T-helper 2 cell treated with Interferon-gamma antibody and Interleukin-4, amounts not matched to agents 5 μg/mL and 100 μg/mL, for 36 hours (primary cell): ENCODE measurements around the gene SLC9C1.

Experiments used
- DNase-seq: peaks from one replicate; pipeline ENCODE4 v3.0.0; 2021; ENCODE audit warnings: low spot score
- H3K27ac Mint-ChIP-seq: one replicate; pipeline ENCODE4 v1.8.0; 2021; ENCODE audit warnings: mild to moderate bottlenecking, mixed read lengths
- H3K27me3 Mint-ChIP-seq: one replicate; pipeline ENCODE4 v1.8.0; 2021; ENCODE audit warnings: low read depth, mixed read lengths
- H3K36me3 Mint-ChIP-seq: one replicate; pipeline ENCODE4 v1.8.0; 2021; ENCODE audit warnings: low read depth, mixed read lengths
- H3K4me1 Mint-ChIP-seq: one replicate; pipeline ENCODE4 v1.8.0; 2021; ENCODE audit warnings: low read depth, mixed read lengths
- H3K4me3 Mint-ChIP-seq: one replicate; pipeline ENCODE4 v1.8.0; 2022; ENCODE audit warnings: mild to moderate bottlenecking, moderate library complexity, mixed read lengths
- H3K9me3 Mint-ChIP-seq: one replicate; pipeline ENCODE4 v1.8.0; 2021; ENCODE audit warnings: mixed read lengths

SLC9C1 gene

GRCh38 chr3:112111785-112112402 lies 182.1 kb downstream of the SLC9C1 start:
- no peaks in the 10 kb centered on the region for H3K9me3 Mint-ChIP-seq
- H3K4me3 Mint-ChIP-seq, result no peak overlapping the region
- no peak overlapping the region for H3K27ac Mint-ChIP-seq
- H3K27me3 Mint-ChIP-seq, result no peaks in the 10 kb centered on the region
- H3K4me1 Mint-ChIP-seq, result peaks cover 16% of the 10 kb centered on the region
- peaks cover 15% of the 10 kb centered on the region for H3K36me3 Mint-ChIP-seq
- DNase-seq, result peak; percentile 46

GRCh38 chr3:112109322-112109721 lies 184.7 kb downstream of the SLC9C1 start:
- no peak overlapping the region for H3K4me3 Mint-ChIP-seq

GRCh38 chr3:112104774-112105173 lies 189.2 kb downstream of the SLC9C1 start:
- Mint-ChIP-seq H3K9me3 (no peaks in the 10 kb centered on the region), H3K27ac (no peak overlapping the region), H3K4me3 (no peak overlapping the region), H3K27me3 (no peaks in the 10 kb centered on the region), H3K4me1 (peaks cover 4% of the 10 kb centered on the region), H3K36me3 (peaks cover 6% of the 10 kb centered on the region)
- DNase-seq, result no peak

More at GRCh38 chr3:112109322-112109721, 184.7 kb downstream of the SLC9C1 start:
- no peak for DNase-seq
- Mint-ChIP-seq H3K9me3 (no peaks in the 10 kb centered on the region), H3K27me3 (no peaks in the 10 kb centered on the region), H3K4me1 (peaks cover 11% of the 10 kb centered on the region), H3K36me3 (peaks cover 8% of the 10 kb centered on the region), H3K27ac (no peak overlapping the region)

- no peak overlapping the region for H3K4me3 Mint-ChIP-seq
- no peak for DNase-seq
Measured at GRCh38 chr3:112101916-112102315, 192.1 kb downstream of the SLC9C1 start.

GRCh38 chr3:112097378-112097777 lies 196.6 kb downstream of the SLC9C1 start:
- peak; percentile 50 for DNase-seq
- H3K27ac Mint-ChIP-seq, result no peak overlapping the region
- peaks cover 14% of the 10 kb centered on the region for H3K36me3 Mint-ChIP-seq
- no peaks in the 10 kb centered on the region for H3K27me3 Mint-ChIP-seq
- H3K4me3 Mint-ChIP-seq, result no peak overlapping the region
- H3K9me3 Mint-ChIP-seq, result no peaks in the 10 kb centered on the region
- peaks cover 17% of the 10 kb centered on the region for H3K4me1 Mint-ChIP-seq

More at GRCh38 chr3:112101916-112102315, 192.1 kb downstream of the SLC9C1 start:
- no peak overlapping the region for H3K27ac Mint-ChIP-seq
- peaks cover 9% of the 10 kb centered on the region for H3K4me1 Mint-ChIP-seq
- H3K36me3 Mint-ChIP-seq, result peaks cover 9% of the 10 kb centered on the region
- H3K9me3 Mint-ChIP-seq, result no peaks in the 10 kb centered on the region
- H3K27me3 Mint-ChIP-seq, result no peaks in the 10 kb centered on the region

GRCh38 chr3:112096176-112096575 lies 197.8 kb downstream of the SLC9C1 start:
- no peak for DNase-seq
- Mint-ChIP-seq H3K27me3 (no peaks in the 10 kb centered on the region), H3K36me3 (peaks cover 14% of the 10 kb centered on the region), H3K4me1 (peaks cover 20% of the 10 kb centered on the region), H3K4me3 (no peak overlapping the region), H3K9me3 (no peaks in the 10 kb centered on the region), H3K27ac (no peak overlapping the region)

GRCh38 chr3:112095731-112096130 lies 198.3 kb downstream of the SLC9C1 start:
- H3K36me3 Mint-ChIP-seq, result peaks cover 14% of the 10 kb centered on the region
- H3K4me3 Mint-ChIP-seq, result no peak overlapping the region
- peaks cover 24% of the 10 kb centered on the region for H3K4me1 Mint-ChIP-seq
- DNase-seq, result no peak
- no peak overlapping the region for H3K27ac Mint-ChIP-seq
- no peaks in the 10 kb centered on the region for H3K27me3 Mint-ChIP-seq
- no peaks in the 10 kb centered on the region for H3K9me3 Mint-ChIP-seq

- H3K4me3 Mint-ChIP-seq, result peak overlapping the region; percentile 53
- H3K9me3 Mint-ChIP-seq, result no peaks in the 10 kb centered on the region
- DNase-seq, result no peak
- peaks cover 36% of the 10 kb centered on the region for H3K4me1 Mint-ChIP-seq
- peaks cover 10% of the 10 kb centered on the region for H3K36me3 Mint-ChIP-seq
- H3K27me3 Mint-ChIP-seq, result no peaks in the 10 kb centered on the region
- H3K27ac Mint-ChIP-seq, result no peak overlapping the region
Measured at GRCh38 chr3:112093180-112093522, 200.9 kb downstream of the SLC9C1 start.

- no peaks in the 10 kb centered on the region for H3K9me3 Mint-ChIP-seq
- peak overlapping the region; percentile 10 for H3K27ac Mint-ChIP-seq
- H3K4me1 Mint-ChIP-seq, result peaks cover 41% of the 10 kb centered on the region
- H3K36me3 Mint-ChIP-seq, result peaks cover 10% of the 10 kb centered on the region
- no peak for DNase-seq
- H3K4me3 Mint-ChIP-seq, result peak overlapping the region; percentile 53
- H3K27me3 Mint-ChIP-seq, result no peaks in the 10 kb centered on the region
Measured at GRCh38 chr3:112092496-112093179, 201.4 kb downstream of the SLC9C1 start.

GRCh38 chr3:112090887-112091586 lies 203.0 kb downstream of the SLC9C1 start:
- Mint-ChIP-seq H3K4me1 (peaks cover 51% of the 10 kb centered on the region), H3K36me3 (peaks cover 10% of the 10 kb centered on the region), H3K27me3 (no peaks in the 10 kb centered on the region), H3K4me3 (no peak overlapping the region), H3K27ac (no peak overlapping the region), H3K9me3 (no peaks in the 10 kb centered on the region)
- no peak for DNase-seq
